Parathyroid adenoma (tissue), 2 donors: ENCODE measurements around the gene ROR2.
"Not testable (repeated sequence)": the region's sequence is repeated elsewhere in the genome, so short reads cannot be mapped to it uniquely, and the experiment has no call there.

Experiments used
- H2AFZ ChIP-seq: fragments of 300-600 bp; sonication (generic); one replicate; pipeline ENCODE4 v1.7.0; 2017; ENCODE audit warnings: antibody characterized with exemption, mild to moderate bottlenecking
- H3K27ac ChIP-seq: fragments of 300-600 bp; sonication (generic); one replicate; pipeline ENCODE4 v1.7.0; 2017
- H3K27me3 ChIP-seq: fragments of 300-600 bp; sonication (generic); one replicate; pipeline ENCODE4 v1.7.0; 2017; ENCODE audit warnings: low read length; ENCODE audit not compliant: control insufficient read depth, insufficient read depth
- H3K36me3 ChIP-seq: fragments of 300-600 bp; sonication (generic); one replicate; pipeline ENCODE4 v1.7.0; 2017; ENCODE audit warnings: low read length; ENCODE audit not compliant: control insufficient read depth, insufficient read depth
- H3K4me1 ChIP-seq: fragments of 300-600 bp; sonication (generic); one replicate; pipeline ENCODE4 v1.7.0; 2017; ENCODE audit warnings: control low read depth
- H3K4me2 ChIP-seq: fragments of 300-600 bp; sonication (generic); one replicate; pipeline ENCODE4 v1.7.0; 2017; ENCODE audit warnings: low read length
- H3K4me3 ChIP-seq: fragments of 300-600 bp; sonication (generic); one replicate; pipeline ENCODE4 v1.7.0; 2017; ENCODE audit warnings: low read depth, low read length
- H3K79me2 ChIP-seq: fragments of 300-600 bp; sonication (generic); one replicate; pipeline ENCODE4 v1.7.0; 2017; ENCODE audit warnings: control low read depth
- H3K9ac ChIP-seq: fragments of 300-600 bp; sonication (generic); one replicate; pipeline ENCODE4 v1.7.0; 2017; ENCODE audit warnings: mild to moderate bottlenecking
- H3K9me3 ChIP-seq: fragments of 300-600 bp; sonication (generic); one replicate; pipeline ENCODE4 v1.7.0; 2017; ENCODE audit warnings: low read length; ENCODE audit not compliant: control insufficient read depth
- TF ChIP-seq, protein P1 (sequence below): fragments of 300-600 bp; sonication (generic); IDR thresholded peaks from one replicate; pipeline ENCODE4 v1.7.0; 2017; ENCODE audit warnings: antibody characterized with exemption, mild to moderate bottlenecking
- donor health status: primary hyperparathyroidism.

ROR2 gene

DNA sequence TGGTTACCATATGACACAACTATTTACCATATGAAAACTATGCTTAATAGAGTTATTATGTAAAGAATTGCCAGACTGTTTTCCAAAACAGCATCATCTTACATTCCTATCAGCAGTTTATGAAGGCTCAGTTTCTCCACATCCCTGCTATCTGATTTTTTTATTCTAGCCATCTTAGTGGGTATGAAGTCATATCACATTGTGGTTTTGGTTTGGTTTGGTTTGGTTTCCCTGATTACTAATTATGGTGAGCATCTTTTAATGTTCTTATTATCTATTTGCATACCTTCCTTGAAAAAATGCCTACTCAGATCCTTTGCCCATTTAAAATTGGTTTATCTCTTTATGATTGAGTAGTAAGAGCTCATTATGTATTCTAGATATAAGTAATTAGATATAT lies 327.0 kb downstream of the ROR2 start:
- TF ChIP-seq, protein P1, sequence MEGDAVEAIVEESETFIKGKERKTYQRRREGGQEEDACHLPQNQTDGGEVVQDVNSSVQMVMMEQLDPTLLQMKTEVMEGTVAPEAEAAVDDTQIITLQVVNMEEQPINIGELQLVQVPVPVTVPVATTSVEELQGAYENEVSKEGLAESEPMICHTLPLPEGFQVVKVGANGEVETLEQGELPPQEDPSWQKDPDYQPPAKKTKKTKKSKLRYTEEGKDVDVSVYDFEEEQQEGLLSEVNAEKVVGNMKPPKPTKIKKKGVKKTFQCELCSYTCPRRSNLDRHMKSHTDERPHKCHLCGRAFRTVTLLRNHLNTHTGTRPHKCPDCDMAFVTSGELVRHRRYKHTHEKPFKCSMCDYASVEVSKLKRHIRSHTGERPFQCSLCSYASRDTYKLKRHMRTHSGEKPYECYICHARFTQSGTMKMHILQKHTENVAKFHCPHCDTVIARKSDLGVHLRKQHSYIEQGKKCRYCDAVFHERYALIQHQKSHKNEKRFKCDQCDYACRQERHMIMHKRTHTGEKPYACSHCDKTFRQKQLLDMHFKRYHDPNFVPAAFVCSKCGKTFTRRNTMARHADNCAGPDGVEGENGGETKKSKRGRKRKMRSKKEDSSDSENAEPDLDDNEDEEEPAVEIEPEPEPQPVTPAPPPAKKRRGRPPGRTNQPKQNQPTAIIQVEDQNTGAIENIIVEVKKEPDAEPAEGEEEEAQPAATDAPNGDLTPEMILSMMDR, result no peak
- H3K4me2 ChIP-seq, result no peak overlapping the region

DNA sequence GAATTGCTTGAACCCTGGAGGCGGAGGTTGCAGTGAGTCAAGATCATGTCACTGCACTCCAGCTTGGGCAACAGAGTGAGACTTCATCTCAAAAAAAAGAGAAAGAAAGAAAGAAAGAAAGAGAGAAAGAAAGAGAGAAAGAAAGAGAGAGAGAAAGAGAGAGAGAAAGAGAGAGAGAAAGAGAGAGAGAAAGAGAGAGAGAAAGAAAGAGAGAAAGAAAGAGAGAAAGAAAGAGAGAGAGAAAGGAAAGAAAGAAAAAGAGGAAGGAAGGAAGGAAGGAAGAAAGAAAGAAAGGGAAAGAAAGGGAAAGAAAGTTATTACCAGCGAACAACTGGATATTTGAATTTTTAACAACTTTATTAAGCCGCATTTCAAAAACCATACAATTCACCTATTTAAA lies 327.9 kb downstream of the ROR2 start:
- H3K4me1 ChIP-seq, H3K79me2 ChIP-seq, H3K4me3 ChIP-seq, H3K9ac ChIP-seq, H3K27me3 ChIP-seq, H2AFZ ChIP-seq, H3K36me3 ChIP-seq, H3K27ac ChIP-seq, H3K9me3 ChIP-seq, H3K4me2 ChIP-seq: not testable (repeated sequence)

More for the DNA sequence above, 327.0 kb downstream of the ROR2 start:
- Histone ChIP-seq H3K27me3 (no peaks in the 10 kb centered on the region), H2AFZ (no peak overlapping the region), H3K4me3 (no peak overlapping the region), H3K27ac (no peak overlapping the region), H3K36me3 (no peaks in the 10 kb centered on the region), H3K79me2 (no peaks in the 10 kb centered on the region), H3K9me3 (no peaks in the 10 kb centered on the region), H3K4me1 (no peaks in the 10 kb centered on the region), H3K9ac (no peak overlapping the region)

DNA sequence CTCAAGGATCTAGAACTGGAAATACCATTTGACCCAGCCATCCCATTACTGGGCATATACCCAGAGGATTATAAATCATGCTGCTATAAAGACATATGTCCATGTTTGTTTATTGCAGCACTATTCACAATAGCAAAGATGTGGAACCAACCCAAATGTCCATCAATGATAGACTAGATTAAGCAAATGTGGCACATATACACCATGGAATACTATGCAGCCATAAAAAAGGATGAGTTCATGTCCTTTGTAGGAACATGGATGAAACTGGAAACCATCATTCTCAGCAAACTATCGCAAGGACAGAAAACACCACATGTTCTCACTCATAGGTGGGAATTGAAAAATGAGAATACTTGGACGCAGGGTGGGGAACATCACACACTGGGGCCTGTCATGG lies 336.0 kb downstream of the ROR2 start:
- not testable (repeated sequence) for H3K79me2 ChIP-seq, H3K4me2 ChIP-seq, H3K9ac ChIP-seq, H3K9me3 ChIP-seq, H3K4me3 ChIP-seq, H3K4me1 ChIP-seq, H3K27me3 ChIP-seq, H2AFZ ChIP-seq, H3K36me3 ChIP-seq, H3K27ac ChIP-seq

DNA sequence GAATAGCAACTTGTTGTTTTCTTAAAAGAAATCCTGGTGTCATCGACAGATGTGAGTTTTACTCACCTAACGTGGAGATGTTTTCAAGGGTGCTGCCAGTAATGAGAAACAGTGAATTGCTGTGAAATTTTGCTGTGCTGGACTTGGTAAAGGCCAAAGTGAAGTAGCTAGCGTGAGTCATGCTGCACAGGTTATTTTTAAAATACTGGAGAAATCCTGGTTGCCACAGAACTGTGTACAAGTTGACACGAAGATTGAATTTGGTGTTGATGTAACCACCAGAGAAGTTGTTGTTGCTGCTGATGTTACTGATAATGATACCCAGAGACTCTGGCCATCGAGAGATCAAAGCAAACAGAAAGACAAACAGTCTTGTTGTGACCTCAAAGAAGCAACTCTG lies 338.4 kb downstream of the ROR2 start:
- H3K4me2 ChIP-seq, result no peak overlapping the region
- H3K79me2 ChIP-seq, result no peaks in the 10 kb centered on the region
- H3K4me1 ChIP-seq, result no peaks in the 10 kb centered on the region
- H3K9ac ChIP-seq, result no peak overlapping the region
- H2AFZ ChIP-seq, result no peak overlapping the region
- no peaks in the 10 kb centered on the region for H3K9me3 ChIP-seq
- no peaks in the 10 kb centered on the region for H3K36me3 ChIP-seq
- no peak overlapping the region for H3K27ac ChIP-seq
- no peaks in the 10 kb centered on the region for H3K27me3 ChIP-seq
- H3K4me3 ChIP-seq, result no peak overlapping the region
- TF ChIP-seq, protein P1, result no peak

DNA sequence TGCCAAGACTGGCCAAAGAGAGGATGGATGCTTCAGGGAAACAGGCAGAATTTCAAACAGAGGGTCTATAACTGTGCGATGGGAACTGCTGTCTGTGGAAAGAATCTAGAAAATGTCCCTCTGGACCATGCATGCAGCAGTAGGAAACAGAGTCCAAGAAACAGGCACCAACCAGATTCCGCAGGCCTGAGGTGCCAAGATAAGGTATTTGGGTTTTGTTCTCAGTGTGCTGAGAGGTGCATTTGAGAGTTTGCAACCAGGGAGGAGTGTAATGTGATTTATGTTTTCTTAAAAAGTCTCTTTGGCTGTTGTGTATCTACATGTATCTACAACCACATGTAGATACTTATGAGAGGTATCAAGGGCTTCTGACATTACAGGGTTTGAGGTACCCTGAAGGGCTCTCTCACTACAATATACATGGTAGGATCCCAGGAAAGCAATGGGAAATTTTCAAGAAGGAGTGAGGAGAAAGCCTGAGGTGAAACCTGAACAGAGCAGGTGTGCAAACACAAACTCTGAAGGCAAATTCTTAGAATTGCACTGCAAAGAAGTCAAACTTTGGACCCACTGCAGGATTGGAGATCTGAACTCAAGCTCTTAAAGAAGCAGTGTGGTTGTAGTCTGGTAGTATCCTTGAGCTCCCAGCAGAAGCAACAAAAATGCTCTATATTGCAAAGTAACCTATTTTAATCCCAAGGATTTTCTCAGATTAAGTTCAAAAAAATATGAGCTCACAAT lies 343.6 kb downstream of the ROR2 start:
- TF ChIP-seq, protein P1, result no peak
- Histone ChIP-seq H2AFZ (no peak overlapping the region), H3K27ac (no peak overlapping the region), H3K79me2 (no peaks in the 10 kb centered on the region), H3K4me1 (no peaks in the 10 kb centered on the region), H3K4me2 (no peak overlapping the region), H3K9ac (no peak overlapping the region), H3K36me3 (no peaks in the 10 kb centered on the region), H3K9me3 (no peaks in the 10 kb centered on the region), H3K27me3 (peaks cover 5% of the 10 kb centered on the region), H3K4me3 (no peak overlapping the region)
